GM23338 (cell line): Measurements from ENCODE around the gene SETD4. TPM values are rescaled to one million over a fixed set of nuclear protein-coding genes. Genes with fewer than 3 reads are reported as not detected.
"Not testable (repeated sequence)": the region's sequence is repeated elsewhere in the genome, so short reads cannot be mapped to it uniquely, and the experiment has no call there.

Experiments used
- ATAC-seq: fragments of 200-7000 bp; cut with Tn5 transposase; 3 replicates; pipeline ENCODE4 v1.9.1; 2020
- DNase-seq: peaks from one replicate; pipeline ENCODE4 v3.0.0-alpha.2; 2015; ENCODE audit warnings: low spot score
- H2AFZ ChIP-seq: fragments of 200-600 bp; sonication (generic); 2 replicates; pipeline ENCODE4 v1.8.0; 2016; ENCODE audit warnings: antibody characterized with exemption, mild to moderate bottlenecking, moderate library complexity
- H3F3A ChIP-seq: fragments of 200-600 bp; sonication (generic); replicated peaks from 2 replicates; pipeline ENCODE4 v1.8.0; 2017; ENCODE audit warnings: antibody characterized with exemption, mixed run types, low read depth
- H3K27ac ChIP-seq: fragments of 200-600 bp; sonication (generic); 2 replicates; pipeline ENCODE4 v1.6.1; 2016; ENCODE audit warnings: low read depth
- H3K27me3 ChIP-seq: fragments of 200-600 bp; sonication (generic); 2 replicates; pipeline ENCODE4 v1.8.0; 2016; ENCODE audit warnings: mild to moderate bottlenecking, mixed run types, moderate library complexity; ENCODE audit not compliant: insufficient read depth
- H3K36me3 ChIP-seq: fragments of 200-600 bp; sonication (generic); 2 replicates; pipeline ENCODE4 v1.8.0; 2016; ENCODE audit warnings: mild to moderate bottlenecking; ENCODE audit not compliant: insufficient read depth
- H3K4me1 ChIP-seq: fragments of 200-600 bp; sonication (generic); 2 replicates; pipeline ENCODE4 v1.8.0; 2016; ENCODE audit warnings: mild to moderate bottlenecking, moderate library complexity; ENCODE audit not compliant: insufficient read depth
- H3K4me2 ChIP-seq: fragments of 200-600 bp; sonication (generic); 2 replicates; pipeline ENCODE4 v1.7.1; 2017; ENCODE audit warnings: mixed run types
- H3K4me3 ChIP-seq: fragments of 200-600 bp; sonication (generic); 2 replicates; pipeline ENCODE4 v1.6.1; 2016; ENCODE audit warnings: mixed run types
- H3K79me2 ChIP-seq: fragments of 200-600 bp; sonication (generic); replicated peaks from 2 replicates; pipeline ENCODE4 v1.8.0; 2017; ENCODE audit warnings: mild to moderate bottlenecking; ENCODE audit not compliant: insufficient read depth
- H3K9me2 ChIP-seq: fragments of 200-600 bp; sonication (generic); 2 replicates; pipeline ENCODE4 v1.8.0; 2017; ENCODE audit not compliant: insufficient read depth
- H4K20me1 ChIP-seq: fragments of 200-600 bp; sonication (generic); replicated peaks from 2 replicates; pipeline ENCODE4 v1.8.0; 2017; ENCODE audit warnings: mild to moderate bottlenecking; ENCODE audit not compliant: insufficient read depth
- H3K27ac Mint-ChIP-seq: 2 replicates; pipeline ENCODE4 v1.8.0; 2020; ENCODE audit warnings: inconsistent platforms, mild to moderate bottlenecking, moderate library complexity, mixed read lengths
- H3K27me3 Mint-ChIP-seq: 3 replicates; pipeline ENCODE4 v1.8.0; 2022; ENCODE audit warnings: low read depth, mild to moderate bottlenecking, moderate library complexity, mixed read lengths, inconsistent platforms; ENCODE audit not compliant: insufficient read depth, poor library complexity
- H3K36me3 Mint-ChIP-seq: 3 replicates; pipeline ENCODE4 v1.8.0; 2021; ENCODE audit warnings: low read depth, mild to moderate bottlenecking, inconsistent platforms, moderate library complexity, mixed read lengths
- H3K4me1 Mint-ChIP-seq: 3 replicates; pipeline ENCODE4 v1.8.0; 2020; ENCODE audit warnings: mild to moderate bottlenecking, inconsistent platforms, mixed read lengths
- H3K4me3 Mint-ChIP-seq: 3 replicates; pipeline ENCODE4 v1.8.0; 2021; ENCODE audit warnings: moderate library complexity, mild to moderate bottlenecking, inconsistent platforms, mixed read lengths
- H3K9me3 Mint-ChIP-seq: 3 replicates; pipeline ENCODE4 v1.8.0; 2020; ENCODE audit warnings: moderate library complexity, mild to moderate bottlenecking, inconsistent platforms, mixed read lengths
- CREB1 ChIP-seq: fragments of 250-450 bp; sonication (Bioruptor Pico); IDR thresholded peaks from 2 replicates; pipeline ENCODE4 v1.5.0; 2020; ENCODE audit warnings: low read depth, mild to moderate bottlenecking, moderate library complexity
- CTCF ChIP-seq, 2 experiments: fragments of 200-600 bp in 1 of 2; sonication (generic) in 1 of 2; conservative IDR thresholded peaks; 2 replicates each; pipeline versions ENCODE4 v1.5.1 to v1.6.1; 2016 to 2017; ENCODE audit warnings: antibody characterized with exemption in 2 of 2, low read depth in 2 of 2, mild to moderate bottlenecking in 2 of 2, moderate library complexity in 1 of 2
- EZH2 ChIP-seq: fragments of 200-600 bp; sonication (generic); IDR thresholded peaks from one replicate; pipeline ENCODE4 v1.8.0; 2017; ENCODE audit warnings: antibody characterized with exemption, mild to moderate bottlenecking, low read depth; ENCODE audit not compliant: unreplicated experiment
- EZH2phosphoT487 ChIP-seq: fragments of 200-600 bp; sonication (generic); IDR thresholded peaks from one replicate; pipeline ENCODE4 v1.8.1; 2018; ENCODE audit warnings: antibody characterized with exemption; ENCODE audit not compliant: unreplicated experiment
- JUNB ChIP-seq: IDR thresholded peaks from one replicate; pipeline ENCODE4 v1.6.1; 2016; ENCODE audit warnings: antibody characterized with exemption; ENCODE audit not compliant: unreplicated experiment
- NANOG ChIP-seq: IDR thresholded peaks from 2 replicates; pipeline ENCODE4 v1.6.1; 2016; ENCODE audit warnings: antibody characterized with exemption, borderline replicate concordance
- POLR2AphosphoS5 ChIP-seq: IDR thresholded peaks from 2 replicates; pipeline ENCODE4 v1.6.1; 2016; ENCODE audit warnings: antibody characterized with exemption, low read depth
- STAT1 ChIP-seq: IDR thresholded peaks from one replicate; pipeline ENCODE4 v1.6.1; 2016; ENCODE audit warnings: antibody characterized with exemption; ENCODE audit not compliant: unreplicated experiment
- ZNF114 ChIP-seq: fragments of 250-450 bp; sonication (Bioruptor Pico); IDR thresholded peaks from 2 replicates; pipeline ENCODE4 v1.5.0; 2020; ENCODE audit warnings: mild to moderate bottlenecking, moderate library complexity
- ZNF331 ChIP-seq: fragments of 250-450 bp; sonication (Bioruptor Pico); IDR thresholded peaks from 2 replicates; pipeline ENCODE4 v1.5.0; 2020; ENCODE audit warnings: low read depth, mild to moderate bottlenecking, moderate library complexity
- polyA plus RNA-seq: library from polyadenylated mRNA; unstranded; fragments of >200 nt; fragmentation: Nextera tagmentation; extraction: Ambion mirVana; gene quantifications from 2 replicates; pipeline ENCODE4 v1.2.1, GENCODE V29; 2016
- total RNA-seq: library from RNA; depleted of rRNA; stranded (reverse); fragments of >200 nt; shearing (Covaris generic); gene quantifications from 2 replicates; pipeline ENCODE4 v1.2.3, GENCODE V29; 2014
- TF ChIP-seq, protein P1 (sequence below): IDR thresholded peaks from one replicate; pipeline ENCODE4 v1.6.1; 2018; ENCODE audit warnings: antibody characterized with exemption; ENCODE audit not compliant: unreplicated experiment

SETD4 gene
- total and polyA plus RNA-seq, 2 experiments from 2014 or later, result 32.5 to 45.1 TPM

DNA sequence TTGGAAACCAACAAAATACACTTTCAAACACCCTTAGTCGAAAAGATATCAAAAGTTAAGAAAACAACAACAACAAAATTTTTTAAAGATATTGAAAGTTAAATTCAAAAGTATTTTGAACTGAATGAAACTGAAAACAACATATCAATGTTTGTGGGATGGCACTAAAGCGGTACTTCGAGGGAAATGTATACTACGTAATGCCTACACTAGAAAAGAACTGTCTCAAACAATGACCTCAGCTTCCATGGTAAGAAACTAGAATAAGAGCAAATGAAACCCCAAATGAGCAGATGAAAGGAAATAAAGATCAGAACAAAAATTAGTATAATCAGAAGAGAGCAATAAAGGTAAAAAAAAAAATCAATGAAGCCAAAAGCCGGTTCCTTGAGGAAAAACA lies 15.6 kb upstream of the SETD4 start:
- TF ChIP-seq CTCF (conservative IDR thresholded peaks at IDR 0.05; ENCODE audit: low read depth in 2 of 2) (no peak), STAT1 (no peak), NANOG (no peak)
- peaks cover 6% of the 10 kb centered on the region for H3K27me3 Mint-ChIP-seq
- peak overlapping the region; percentile 25; the same call in 1 of the 2 replicates for H3K4me2 ChIP-seq
- DNase-seq, result no peak
- no peak overlapping the region; the same call in 2 of the 3 replicates for H3K4me3 Mint-ChIP-seq
- peak overlapping the region; percentile 76; the same call in 1 of the 2 replicates for H3K27ac ChIP-seq
- H3K4me1 Mint-ChIP-seq, result peaks cover 47% of the 10 kb centered on the region
- peaks cover 25% of the 10 kb centered on the region for H3K36me3 Mint-ChIP-seq
- H3K27ac Mint-ChIP-seq, result no peak overlapping the region
- peaks cover 45% of the 10 kb centered on the region for H3K4me1 ChIP-seq
- H3K36me3 ChIP-seq, result peaks cover 12% of the 10 kb centered on the region
- no peaks in the 10 kb centered on the region for H3K9me2 ChIP-seq
- peaks cover 10% of the 10 kb centered on the region for H3F3A ChIP-seq
- ATAC-seq, result no peak
- H3K27me3 ChIP-seq, result no peaks in the 10 kb centered on the region
- H3K4me3 ChIP-seq, result no peak overlapping the region
- H3K9me3 Mint-ChIP-seq, result peaks cover 2% of the 10 kb centered on the region; the same call in 2 of the 3 replicates
- no peak overlapping the region for H2AFZ ChIP-seq
- H3K79me2 ChIP-seq, result peaks cover 14% of the 10 kb centered on the region
- no peaks in the 10 kb centered on the region for H4K20me1 ChIP-seq

GRCh38 chr21:36075171-36075570 lies 14.8 kb upstream of the SETD4 start:
- Histone ChIP-seq H3F3A (peaks cover 10% of the 10 kb centered on the region), H3K4me3 (no peak overlapping the region), H3K36me3 (peaks cover 12% of the 10 kb centered on the region), H3K4me1 (peaks cover 51% of the 10 kb centered on the region), H3K79me2 (peaks cover 22% of the 10 kb centered on the region), H2AFZ (no peak overlapping the region), H4K20me1 (no peaks in the 10 kb centered on the region), H3K27me3 (no peaks in the 10 kb centered on the region), H3K27ac (peak overlapping the region; percentile 76), H3K9me2 (no peaks in the 10 kb centered on the region), H3K4me2 (peak overlapping the region; percentile 25)
- TF ChIP-seq JUNB (no peak), NANOG (no peak), ZNF114 (CRISPR knock-in tag) (no peak), POLR2AphosphoS5 (no peak), CREB1 (CRISPR knock-in tag) (no peak), ZNF331 (CRISPR knock-in tag) (no peak), EZH2phosphoT487 (no peak), EZH2 (no peak)
- TF ChIP-seq, protein P1, sequence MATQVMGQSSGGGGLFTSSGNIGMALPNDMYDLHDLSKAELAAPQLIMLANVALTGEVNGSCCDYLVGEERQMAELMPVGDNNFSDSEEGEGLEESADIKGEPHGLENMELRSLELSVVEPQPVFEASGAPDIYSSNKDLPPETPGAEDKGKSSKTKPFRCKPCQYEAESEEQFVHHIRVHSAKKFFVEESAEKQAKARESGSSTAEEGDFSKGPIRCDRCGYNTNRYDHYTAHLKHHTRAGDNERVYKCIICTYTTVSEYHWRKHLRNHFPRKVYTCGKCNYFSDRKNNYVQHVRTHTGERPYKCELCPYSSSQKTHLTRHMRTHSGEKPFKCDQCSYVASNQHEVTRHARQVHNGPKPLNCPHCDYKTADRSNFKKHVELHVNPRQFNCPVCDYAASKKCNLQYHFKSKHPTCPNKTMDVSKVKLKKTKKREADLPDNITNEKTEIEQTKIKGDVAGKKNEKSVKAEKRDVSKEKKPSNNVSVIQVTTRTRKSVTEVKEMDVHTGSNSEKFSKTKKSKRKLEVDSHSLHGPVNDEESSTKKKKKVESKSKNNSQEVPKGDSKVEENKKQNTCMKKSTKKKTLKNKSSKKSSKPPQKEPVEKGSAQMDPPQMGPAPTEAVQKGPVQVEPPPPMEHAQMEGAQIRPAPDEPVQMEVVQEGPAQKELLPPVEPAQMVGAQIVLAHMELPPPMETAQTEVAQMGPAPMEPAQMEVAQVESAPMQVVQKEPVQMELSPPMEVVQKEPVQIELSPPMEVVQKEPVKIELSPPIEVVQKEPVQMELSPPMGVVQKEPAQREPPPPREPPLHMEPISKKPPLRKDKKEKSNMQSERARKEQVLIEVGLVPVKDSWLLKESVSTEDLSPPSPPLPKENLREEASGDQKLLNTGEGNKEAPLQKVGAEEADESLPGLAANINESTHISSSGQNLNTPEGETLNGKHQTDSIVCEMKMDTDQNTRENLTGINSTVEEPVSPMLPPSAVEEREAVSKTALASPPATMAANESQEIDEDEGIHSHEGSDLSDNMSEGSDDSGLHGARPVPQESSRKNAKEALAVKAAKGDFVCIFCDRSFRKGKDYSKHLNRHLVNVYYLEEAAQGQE, result no peak
- no peak overlapping the region; the same call in 1 of the 2 replicates for H3K27ac Mint-ChIP-seq
- peaks cover 54% of the 10 kb centered on the region for H3K4me1 Mint-ChIP-seq
- H3K36me3 Mint-ChIP-seq, result peaks cover 33% of the 10 kb centered on the region
- H3K4me3 Mint-ChIP-seq, result no peak overlapping the region; the same call in 2 of the 3 replicates
- H3K27me3 Mint-ChIP-seq, result peaks cover 8% of the 10 kb centered on the region
- peaks cover 6% of the 10 kb centered on the region; the same call in 2 of the 3 replicates for H3K9me3 Mint-ChIP-seq
- no peak for DNase-seq
- no peak for ATAC-seq

DNA sequence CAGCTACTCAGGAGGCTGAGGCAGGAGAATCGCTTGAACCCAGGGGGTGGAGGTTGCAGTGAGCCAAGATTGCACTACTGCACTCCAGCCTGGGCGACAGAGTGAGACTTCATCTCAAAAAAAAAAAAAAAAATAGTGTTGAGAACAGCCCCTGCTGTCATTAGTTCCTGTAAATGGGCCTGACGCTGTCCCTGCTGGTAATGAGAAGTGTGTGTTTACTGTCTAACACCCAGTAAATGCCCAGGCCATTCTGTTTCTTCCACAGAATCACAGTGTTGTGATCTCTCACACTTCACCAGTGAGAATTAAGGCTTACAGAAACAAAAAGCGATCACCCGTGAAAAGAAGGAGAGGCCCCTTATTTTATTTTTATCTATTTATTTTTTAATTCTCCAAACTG lies 13.6 kb upstream of the SETD4 start:
- H3K27me3 ChIP-seq, H4K20me1 ChIP-seq, H2AFZ ChIP-seq, ATAC-seq, H3K9me2 ChIP-seq, DNase-seq, H3K4me3 ChIP-seq, H3K4me3 Mint-ChIP-seq, H3K27ac Mint-ChIP-seq: not testable (repeated sequence)
- Histone ChIP-seq H3K4me2 (0 out of 2 replicates have a peak overlapping the region, but pooled peaks have one; percentile 90), H3F3A (peaks cover 15% of the 10 kb centered on the region), H3K27ac (peak overlapping the region; percentile 76), H3K79me2 (peaks cover 24% of the 10 kb centered on the region), H3K36me3 (peaks cover 16% of the 10 kb centered on the region), H3K4me1 (peaks cover 51% of the 10 kb centered on the region)
- Mint-ChIP-seq H3K9me3 (peaks cover 12% of the 10 kb centered on the region), H3K27me3 (peaks cover 15% of the 10 kb centered on the region), H3K4me1 (peaks cover 48% of the 10 kb centered on the region), H3K36me3 (peaks cover 42% of the 10 kb centered on the region)
